SW480 (cell line): ENCODE data around the gene TLX2.
"Not testable (repeated sequence)": the region's sequence is repeated elsewhere in the genome, so short reads cannot be mapped to it uniquely, and the experiment has no call there.

Experiments
- DNase-seq: peaks from one replicate; pipeline ENCODE4 v3.0.0-alpha.2; 2016; ENCODE audit warnings: low spot score

TLX2 gene

DNA sequence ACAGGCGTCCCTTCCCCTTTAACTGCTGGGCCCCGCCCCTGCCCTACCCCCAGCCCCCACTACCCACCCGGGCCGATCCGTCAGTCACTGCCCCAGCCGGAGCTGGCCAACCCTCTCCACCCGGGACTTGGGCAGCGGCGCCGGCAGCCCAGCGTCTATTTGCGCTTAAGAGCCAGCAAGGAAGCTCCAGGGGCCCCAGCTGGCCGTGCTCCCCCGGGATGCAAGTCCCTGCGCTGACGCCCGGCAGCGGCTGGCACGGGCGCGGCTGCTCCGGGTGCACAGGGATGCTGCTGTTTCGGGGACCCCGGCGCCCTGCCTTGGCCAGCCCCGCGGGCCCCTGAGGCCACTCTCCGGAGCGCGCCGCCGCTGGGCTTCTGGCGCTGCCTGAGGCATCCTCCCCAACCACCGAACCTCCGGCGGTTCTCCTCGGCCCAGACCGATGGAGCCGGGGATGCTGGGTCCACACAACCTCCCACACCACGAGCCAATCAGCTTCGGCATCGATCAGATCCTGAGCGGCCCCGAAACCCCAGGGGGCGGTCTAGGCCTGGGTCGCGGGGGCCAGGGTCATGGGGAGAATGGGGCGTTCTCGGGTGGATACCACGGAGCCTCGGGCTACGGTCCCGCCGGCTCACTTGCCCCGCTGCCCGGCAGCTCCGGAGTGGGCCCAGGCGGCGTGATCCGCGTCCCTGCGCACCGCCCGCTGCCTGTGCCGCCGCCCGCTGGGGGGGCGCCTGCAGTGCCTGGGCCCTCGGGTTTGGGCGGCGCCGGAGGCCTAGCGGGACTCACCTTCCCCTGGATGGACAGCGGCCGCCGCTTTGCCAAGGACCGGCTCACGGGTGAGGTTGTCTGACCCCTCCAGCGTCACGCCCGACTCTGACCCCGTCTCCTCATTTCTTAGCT, at the start of gene TLX2:
Gene TLX2, plus strand, starts transcription at position 83 of the 903 bp plus-strand sequence. Its CDS starts 357 bp downstream, at position 440.
- DNase-seq = no peak

- DNase-seq = not testable (repeated sequence)
Measured at GRCh38 chr2:74470742-74471141, 43.5 kb upstream of the TLX2 start.

- no peak for DNase-seq
Measured at GRCh38 chr2:74471332-74472065, 42.8 kb upstream of the TLX2 start.

- DNase-seq = peak; percentile 94
Measured at GRCh38 chr2:74472086-74472944, 41.9 kb upstream of the TLX2 start, which contains the start of gene MRPL53. Gene MRPL53 (minus strand): TSS chr2:74472680. CDS start chr2:74472660, 20 bp downstream.

- DNase-seq = no peak
Measured at GRCh38 chr2:74472945-74473258, 41.3 kb upstream of the TLX2 start.

- no peak for DNase-seq
Measured at GRCh38 chr2:74474481-74474880, 39.8 kb upstream of the TLX2 start.

- no peak for DNase-seq
Measured at GRCh38 chr2:74474899-74475298, 39.4 kb upstream of the TLX2 start.

DNA sequence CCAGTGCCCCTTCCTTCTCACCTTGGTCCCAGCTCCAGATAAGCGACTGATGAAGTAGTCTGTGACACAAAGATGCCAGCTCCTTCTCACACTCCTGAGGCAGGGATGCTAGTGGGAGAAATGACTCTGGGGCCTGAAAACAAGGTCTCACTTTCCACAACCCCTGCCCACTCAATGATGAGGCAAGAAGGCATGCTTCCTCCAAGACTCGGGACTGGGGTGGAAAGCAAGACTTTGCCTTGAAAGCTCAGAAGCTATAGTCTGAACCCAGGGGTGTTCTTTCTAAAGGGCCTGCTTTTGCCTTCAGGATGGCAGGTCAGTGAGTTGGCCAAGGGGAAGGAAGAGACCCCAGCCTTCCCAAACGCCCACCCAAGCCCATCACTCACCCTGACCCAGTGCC, 32.8 kb upstream of the TLX2 start:
- no peak for DNase-seq

DNA sequence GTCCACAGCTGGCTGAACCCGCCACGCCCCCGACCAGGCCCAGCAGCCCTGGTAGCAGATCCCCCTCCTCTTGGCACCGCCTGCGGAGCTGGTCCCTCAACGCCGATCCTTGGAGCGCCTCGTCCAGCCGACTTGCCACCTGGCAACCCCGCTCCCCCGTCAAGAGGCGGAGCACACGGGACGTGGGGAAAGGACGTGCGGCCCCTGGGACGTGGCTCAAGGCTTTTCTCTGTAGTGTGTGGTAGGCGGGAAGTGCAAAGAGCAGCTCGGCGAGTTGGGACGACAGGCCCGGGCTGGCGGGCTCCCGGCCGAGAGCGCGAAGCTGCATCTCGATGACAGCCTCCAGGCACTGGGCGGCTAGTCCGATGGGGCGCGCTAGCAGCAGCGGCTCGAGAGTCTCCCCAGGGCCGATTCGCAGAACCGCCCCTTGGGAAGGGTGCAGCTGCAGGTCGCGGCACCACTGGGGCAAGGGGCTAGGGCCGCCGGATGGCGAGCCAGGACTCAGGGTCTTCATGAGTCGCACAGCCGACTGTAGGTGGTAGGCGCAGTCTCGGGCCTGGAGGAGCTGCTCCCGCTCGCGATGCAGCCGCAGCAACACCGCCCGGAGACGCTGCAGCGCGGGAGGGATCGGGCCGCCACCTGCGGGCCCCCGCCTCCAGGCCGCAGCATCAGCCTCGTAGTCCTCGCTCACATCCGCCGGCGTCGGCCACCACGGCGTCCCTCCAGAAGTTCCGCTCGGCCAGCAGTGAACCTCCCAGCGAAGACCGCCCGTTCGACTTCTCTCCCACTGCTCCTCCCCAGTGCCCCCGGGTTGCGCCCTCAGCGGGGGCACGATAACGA, 32.1 kb upstream of the TLX2 start:
- peak; percentile 69 for DNase-seq

DNA sequence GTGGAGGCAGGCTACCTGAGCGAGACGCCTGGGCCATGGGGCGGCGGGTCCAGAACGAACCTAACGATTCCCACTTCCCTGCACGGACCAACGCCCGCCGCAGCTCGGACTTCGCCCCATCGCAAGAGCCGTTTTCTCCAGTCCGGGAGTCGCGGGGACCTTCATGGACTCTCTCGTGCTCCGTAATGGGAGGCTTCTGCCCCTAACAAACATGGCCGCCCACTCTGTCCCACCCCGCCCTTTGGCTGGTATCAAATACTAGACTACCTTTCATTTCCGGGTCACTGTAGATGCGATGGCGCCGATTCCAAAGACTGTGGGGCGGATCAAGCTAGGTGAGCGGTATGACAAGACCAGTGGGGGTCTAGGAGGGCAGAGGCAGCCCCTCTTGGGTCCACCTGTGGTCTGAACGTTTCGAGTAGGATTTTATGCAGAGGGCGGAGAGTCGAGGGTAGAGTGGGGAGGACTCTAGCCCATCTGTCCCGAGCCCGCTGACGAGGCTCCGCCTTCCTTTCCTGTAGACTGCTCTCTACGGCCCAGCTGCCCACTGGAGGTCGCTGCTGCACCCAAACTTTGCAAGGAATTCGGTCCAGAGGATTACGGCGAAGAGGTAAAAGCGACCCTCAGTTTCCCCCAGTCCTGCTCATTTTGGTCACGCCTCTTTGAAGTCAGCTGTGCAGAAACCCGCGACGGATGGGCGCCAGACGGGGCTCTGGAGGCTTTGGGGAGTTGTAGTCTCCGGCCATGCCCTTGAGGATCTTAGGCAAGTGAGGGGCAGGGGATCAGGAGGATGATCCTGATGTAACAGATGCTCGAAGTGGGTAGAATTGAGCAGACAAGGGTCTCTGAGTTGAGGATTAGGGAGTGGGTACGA, 31.2 kb upstream of the TLX2 start, which contains the start of the genes CCDC142 and TTC31:
Gene CCDC142, minus strand, starts transcription at position 198 of the 874 bp plus-strand sequence. Its CDS starts 161 bp downstream, at position 37.
Gene TTC31, plus strand, starts transcription at position 281 of the 874 bp plus-strand sequence. Its CDS starts 15 bp downstream, at position 296.
- DNase-seq = peak; percentile 98

DNA sequence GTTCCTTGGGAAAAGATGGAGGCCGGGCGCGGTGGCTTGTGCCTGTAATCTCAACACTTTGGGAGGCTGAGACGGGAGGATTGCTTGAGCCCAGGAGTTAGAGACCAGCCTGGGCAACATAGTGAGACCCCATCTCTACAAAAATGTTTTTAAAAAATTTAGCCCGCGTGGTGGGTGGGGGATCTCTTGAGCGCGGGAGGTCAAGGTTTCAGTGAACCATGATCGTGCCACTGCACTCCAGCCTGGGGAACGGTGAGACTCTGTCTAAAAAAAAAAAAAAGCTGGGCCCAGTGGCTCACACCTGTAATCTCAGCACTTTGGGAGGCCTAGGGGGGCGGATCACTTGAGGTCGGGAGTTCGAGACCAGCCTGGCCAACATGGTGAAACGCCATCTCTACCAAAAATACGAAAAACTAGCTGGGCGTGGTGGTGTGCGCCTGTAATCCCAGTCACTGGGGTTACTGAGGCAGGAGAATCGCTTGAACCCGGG, 30.5 kb upstream of the TLX2 start:
- DNase-seq = not testable (repeated sequence)

DNA sequence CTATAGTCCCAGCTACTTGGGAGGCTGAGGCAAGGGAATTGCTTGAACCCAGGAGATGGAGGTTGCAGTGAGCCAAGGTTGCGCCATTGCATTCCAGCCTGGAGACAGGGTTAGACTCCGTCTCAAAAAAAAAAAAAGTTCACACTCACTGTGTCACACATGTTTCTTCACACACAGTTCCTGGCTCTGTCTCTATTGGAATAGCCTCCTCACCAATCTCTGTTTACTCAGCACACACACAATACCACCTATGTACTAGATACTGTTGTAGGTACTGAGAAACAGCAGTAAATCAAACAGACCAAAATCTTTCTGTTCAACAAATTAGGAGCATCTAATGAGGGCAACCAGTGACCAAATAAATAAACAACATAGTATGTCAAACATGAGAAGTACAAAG, 28.1 kb upstream of the TLX2 start:
- DNase-seq = no peak

- DNase-seq = no peak
Measured at GRCh38 chr2:74488643-74489481, 25.4 kb upstream of the TLX2 start.

DNA sequence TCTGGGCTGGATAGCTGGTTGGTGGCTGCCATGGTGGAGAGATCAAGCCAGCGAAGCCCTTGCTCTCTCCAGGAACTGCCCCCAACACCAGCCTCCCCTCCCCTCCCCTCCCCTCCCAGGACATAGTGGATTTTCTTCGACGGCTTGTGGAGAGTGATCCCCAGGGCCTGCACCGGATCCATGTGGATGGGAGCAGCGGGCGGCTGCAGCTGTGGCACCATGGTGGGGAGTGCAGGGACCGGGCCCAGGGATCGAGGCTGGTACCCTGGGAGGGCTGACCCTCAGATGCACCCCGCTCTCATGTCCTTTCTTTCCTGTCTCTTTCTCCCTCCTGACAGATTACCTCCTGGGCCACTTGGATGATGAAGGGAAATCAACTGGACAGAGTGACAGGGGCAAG, 24.3 kb upstream of the TLX2 start:
- DNase-seq = no peak

DNA sequence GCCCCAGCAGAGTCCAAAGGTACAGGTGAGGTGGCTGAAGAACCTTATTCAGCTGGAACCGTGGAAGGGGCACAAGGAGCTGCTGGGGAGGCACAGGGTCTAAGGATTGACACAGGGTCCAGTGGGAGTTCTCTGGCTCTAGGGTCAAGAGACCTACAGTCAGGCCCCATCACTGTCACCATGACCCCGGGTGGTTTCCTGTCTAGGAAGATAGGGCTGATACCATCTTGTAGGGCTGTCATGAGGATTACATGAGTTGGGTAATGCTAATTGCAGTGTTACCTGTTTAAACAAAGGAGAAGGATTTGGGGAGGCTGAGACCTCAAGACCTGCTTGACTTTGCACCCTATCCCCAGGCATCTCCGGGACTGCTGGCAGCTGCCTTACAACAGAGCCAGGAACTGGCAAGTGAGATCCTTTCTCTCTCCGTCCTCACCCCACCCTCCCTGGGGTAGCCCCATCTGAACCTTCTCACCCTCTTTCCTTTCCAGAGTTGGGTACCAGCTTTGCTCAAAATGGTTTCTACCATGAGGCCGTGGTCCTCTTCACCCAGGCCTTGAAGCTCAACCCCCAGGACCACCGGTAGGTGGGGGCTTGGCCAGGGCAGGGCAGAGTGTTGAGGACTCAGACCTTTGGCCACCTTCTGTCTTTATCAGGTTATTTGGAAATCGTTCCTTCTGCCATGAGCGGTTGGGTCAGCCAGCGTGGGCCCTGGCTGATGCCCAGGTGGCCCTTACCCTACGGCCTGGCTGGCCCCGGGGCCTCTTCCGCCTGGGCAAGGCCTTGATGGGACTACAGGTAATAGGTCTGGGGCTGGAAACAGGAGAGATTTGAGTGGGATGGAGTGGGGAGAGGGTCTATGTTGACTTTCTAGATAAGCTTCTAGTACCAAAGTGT, 22.4 kb upstream of the TLX2 start:
- DNase-seq = no peak

DNA sequence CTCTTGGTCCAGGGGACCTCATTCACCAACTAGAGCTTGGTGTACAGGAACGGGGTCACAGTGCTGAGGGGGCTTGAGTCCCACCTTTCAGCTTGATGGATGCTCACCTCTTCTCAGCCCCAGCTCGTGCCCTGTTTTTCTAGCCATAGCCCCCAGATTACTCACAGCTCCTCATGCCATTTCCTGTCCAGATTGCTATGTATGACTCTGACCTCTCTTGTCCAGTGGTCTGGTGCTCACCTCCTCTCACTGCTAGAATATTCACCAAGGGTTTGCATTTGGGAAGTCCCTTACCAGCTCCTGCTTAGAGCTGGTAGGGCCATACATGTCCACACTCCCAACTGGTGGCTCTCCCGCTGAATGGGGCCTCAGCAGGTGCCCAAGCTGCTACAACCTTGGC, 20.7 kb upstream of the TLX2 start:
- DNase-seq = no peak

DNA sequence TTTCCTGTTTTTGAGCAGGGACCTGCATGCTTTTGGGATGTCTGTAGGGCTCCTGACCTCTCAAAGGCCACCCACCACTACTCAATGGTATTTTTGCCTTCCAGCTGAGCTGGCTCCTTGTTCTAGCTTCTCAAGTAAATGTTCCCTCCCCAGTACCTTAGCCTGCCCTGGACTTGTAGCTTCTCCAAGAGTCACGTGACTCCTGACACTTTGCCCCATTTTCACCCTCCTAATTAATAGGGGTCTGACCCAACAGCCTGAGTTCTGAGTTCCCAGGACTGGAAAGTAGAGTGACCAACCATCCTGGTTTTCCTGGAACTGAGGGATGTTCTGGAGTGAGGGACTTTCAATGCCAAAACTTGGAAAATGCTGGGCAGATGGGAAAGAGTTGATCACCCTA, 18.8 kb upstream of the TLX2 start:
- no peak for DNase-seq
